ENCODE measurements around the gene TLN1.

TLN1 gene

DNA sequence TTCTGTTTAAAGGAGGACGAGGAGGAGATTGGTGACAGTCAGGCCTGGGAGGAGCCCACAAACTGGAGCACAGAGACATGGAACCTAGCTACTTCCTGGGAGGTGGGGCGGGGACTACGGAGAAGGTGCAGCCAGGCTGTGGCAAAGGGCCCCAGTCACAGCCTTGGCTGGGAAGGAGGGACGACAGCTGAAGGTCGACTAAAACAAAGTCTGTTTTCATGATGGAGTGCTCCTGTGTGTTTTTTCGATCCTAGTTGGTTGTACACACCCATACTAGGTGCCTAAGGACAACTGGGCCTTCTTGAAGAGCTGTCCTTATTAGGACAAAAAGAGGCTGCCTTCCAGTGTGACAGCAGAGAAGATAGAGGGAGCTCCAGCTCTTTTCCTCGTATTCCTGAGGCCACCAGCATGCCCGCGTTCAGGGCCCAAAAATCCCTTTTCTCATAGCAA, 71.0 kb downstream of the TLN1 start:
- Histone ChIP-seq H3K9me3 (ENCODE audit: control insufficient read depth, insufficient read depth, low read length) (no peaks in the 10 kb centered on the region), H3K36me3 (ENCODE audit: control insufficient read depth, low read length) (peaks cover 59% of the 10 kb centered on the region), H3F3A (ENCODE audit: control insufficient read depth, insufficient read depth) (peaks cover 14% of the 10 kb centered on the region), H3K79me2 (ENCODE audit: control insufficient read depth, low read length) (peaks cover 46% of the 10 kb centered on the region), H3K4me1 (ENCODE audit: control insufficient read depth, low read length) (peaks cover 75% of the 10 kb centered on the region), H3K27ac (ENCODE audit: low read depth, low read length) (no peak overlapping the region), H3K9me2 (replicated peaks; ENCODE audit: control insufficient read depth, low read length) (no peaks in the 10 kb centered on the region), H3K4me2 (ENCODE audit: low read length) (peak overlapping the region; percentile 78; the same call in 1 of the 2 replicates), H3K4me3 (ENCODE audit: low read length) (no peak overlapping the region), H4K20me1 (ENCODE audit: control insufficient read depth, insufficient read depth, low read depth, low read length) (no peaks in the 10 kb centered on the region), H3K27me3 (ENCODE audit: control insufficient read depth, low read length) (no peaks in the 10 kb centered on the region)
- no peak for TF ChIP-seq EZH2phosphoT487 (IDR thresholded peaks at IDR 0.05; ENCODE audit: borderline replicate concordance, low read length)
- TF ChIP-seq, protein P1, sequence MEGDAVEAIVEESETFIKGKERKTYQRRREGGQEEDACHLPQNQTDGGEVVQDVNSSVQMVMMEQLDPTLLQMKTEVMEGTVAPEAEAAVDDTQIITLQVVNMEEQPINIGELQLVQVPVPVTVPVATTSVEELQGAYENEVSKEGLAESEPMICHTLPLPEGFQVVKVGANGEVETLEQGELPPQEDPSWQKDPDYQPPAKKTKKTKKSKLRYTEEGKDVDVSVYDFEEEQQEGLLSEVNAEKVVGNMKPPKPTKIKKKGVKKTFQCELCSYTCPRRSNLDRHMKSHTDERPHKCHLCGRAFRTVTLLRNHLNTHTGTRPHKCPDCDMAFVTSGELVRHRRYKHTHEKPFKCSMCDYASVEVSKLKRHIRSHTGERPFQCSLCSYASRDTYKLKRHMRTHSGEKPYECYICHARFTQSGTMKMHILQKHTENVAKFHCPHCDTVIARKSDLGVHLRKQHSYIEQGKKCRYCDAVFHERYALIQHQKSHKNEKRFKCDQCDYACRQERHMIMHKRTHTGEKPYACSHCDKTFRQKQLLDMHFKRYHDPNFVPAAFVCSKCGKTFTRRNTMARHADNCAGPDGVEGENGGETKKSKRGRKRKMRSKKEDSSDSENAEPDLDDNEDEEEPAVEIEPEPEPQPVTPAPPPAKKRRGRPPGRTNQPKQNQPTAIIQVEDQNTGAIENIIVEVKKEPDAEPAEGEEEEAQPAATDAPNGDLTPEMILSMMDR (IDR thresholded peaks at IDR 0.05; ENCODE audit: low read depth, low read length, poor library complexity, severe bottlenecking), result peak; percentile 31

DNA sequence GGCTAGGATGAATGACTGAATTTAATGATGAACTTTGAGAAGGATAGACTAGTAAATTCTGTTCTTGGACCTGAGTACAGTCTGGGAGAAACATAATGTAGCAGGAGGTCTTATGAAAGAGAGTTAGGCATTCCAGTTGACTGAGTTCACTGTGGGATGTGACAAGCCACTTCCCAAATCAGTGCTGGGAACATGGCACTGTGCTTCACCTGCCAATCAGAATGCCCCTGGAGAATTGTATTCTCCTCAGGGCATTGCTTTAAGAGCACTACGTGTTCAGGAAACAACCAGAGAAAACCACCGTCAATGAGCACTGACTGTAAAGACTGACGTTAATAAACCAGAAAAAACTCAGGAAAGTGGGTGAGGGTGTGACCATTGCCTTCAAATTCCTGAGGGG, 72.7 kb downstream of the TLN1 start:
- Histone ChIP-seq H4K20me1 (ENCODE audit: control insufficient read depth, insufficient read depth, low read depth, low read length) (no peaks in the 10 kb centered on the region), H3K9me3 (ENCODE audit: control insufficient read depth, insufficient read depth, low read length) (no peaks in the 10 kb centered on the region), H3F3A (ENCODE audit: control insufficient read depth, insufficient read depth) (peaks cover 14% of the 10 kb centered on the region), H3K27me3 (ENCODE audit: control insufficient read depth, low read length) (no peaks in the 10 kb centered on the region), H3K27ac (ENCODE audit: low read depth, low read length) (peak overlapping the region; percentile 71), H3K4me2 (ENCODE audit: low read length) (peak overlapping the region; percentile 78), H3K4me3 (ENCODE audit: low read length) (peak overlapping the region; percentile 82), H3K79me2 (ENCODE audit: control insufficient read depth, low read length) (peaks cover 40% of the 10 kb centered on the region), H3K4me1 (ENCODE audit: control insufficient read depth, low read length) (peaks cover 66% of the 10 kb centered on the region), H3K9me2 (replicated peaks; ENCODE audit: control insufficient read depth, low read length) (no peaks in the 10 kb centered on the region), H3K36me3 (ENCODE audit: control insufficient read depth, low read length) (peaks cover 53% of the 10 kb centered on the region)
- TF ChIP-seq, protein P1 (IDR thresholded peaks at IDR 0.05; ENCODE audit: low read depth, low read length, poor library complexity, severe bottlenecking), result no peak
- TF ChIP-seq EZH2phosphoT487 (IDR thresholded peaks at IDR 0.05; ENCODE audit: borderline replicate concordance, low read length), result no peak

DNA sequence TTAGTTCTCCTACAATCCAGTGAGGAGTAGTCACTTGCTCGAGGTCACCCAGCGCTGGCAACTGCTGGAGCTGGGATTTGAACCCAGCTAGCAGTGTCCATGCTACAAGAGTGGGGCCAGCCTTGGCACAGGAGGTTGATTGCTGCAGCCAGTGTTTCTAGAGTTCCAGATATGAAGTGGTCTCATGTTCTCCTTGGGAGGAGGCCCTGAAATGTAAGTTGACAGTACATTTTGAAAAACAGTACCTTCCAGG, 73.1 kb downstream of the TLN1 start:
- Histone ChIP-seq H3K9me3 (ENCODE audit: control insufficient read depth, insufficient read depth, low read length) (no peaks in the 10 kb centered on the region), H3K79me2 (ENCODE audit: control insufficient read depth, low read length) (peaks cover 35% of the 10 kb centered on the region), H3K36me3 (ENCODE audit: control insufficient read depth, low read length) (peaks cover 49% of the 10 kb centered on the region), H3F3A (ENCODE audit: control insufficient read depth, insufficient read depth) (peaks cover 14% of the 10 kb centered on the region), H3K27me3 (ENCODE audit: control insufficient read depth, low read length) (no peaks in the 10 kb centered on the region), H3K27ac (ENCODE audit: low read depth, low read length) (peak overlapping the region; percentile 71), H3K4me1 (ENCODE audit: control insufficient read depth, low read length) (peaks cover 62% of the 10 kb centered on the region), H4K20me1 (ENCODE audit: control insufficient read depth, insufficient read depth, low read depth, low read length) (no peaks in the 10 kb centered on the region), H3K9me2 (replicated peaks; ENCODE audit: control insufficient read depth, low read length) (no peaks in the 10 kb centered on the region), H3K4me3 (ENCODE audit: low read length) (peak overlapping the region; percentile 82), H3K4me2 (ENCODE audit: low read length) (peak overlapping the region; percentile 78)
- TF ChIP-seq, protein P1 (IDR thresholded peaks at IDR 0.05; ENCODE audit: low read depth, low read length, poor library complexity, severe bottlenecking), result no peak
- no peak for TF ChIP-seq EZH2phosphoT487 (IDR thresholded peaks at IDR 0.05; ENCODE audit: borderline replicate concordance, low read length)

Data from DOHH2 (cell line).